NCI-H1694 (cell line): ENCODE data around the gene DUSP12.

Experiments used
- DNase-seq: peaks from one replicate; lab custom pipeline; 2025; lab: John Stamatoyannopoulos, UW

DUSP12 gene

DNA sequence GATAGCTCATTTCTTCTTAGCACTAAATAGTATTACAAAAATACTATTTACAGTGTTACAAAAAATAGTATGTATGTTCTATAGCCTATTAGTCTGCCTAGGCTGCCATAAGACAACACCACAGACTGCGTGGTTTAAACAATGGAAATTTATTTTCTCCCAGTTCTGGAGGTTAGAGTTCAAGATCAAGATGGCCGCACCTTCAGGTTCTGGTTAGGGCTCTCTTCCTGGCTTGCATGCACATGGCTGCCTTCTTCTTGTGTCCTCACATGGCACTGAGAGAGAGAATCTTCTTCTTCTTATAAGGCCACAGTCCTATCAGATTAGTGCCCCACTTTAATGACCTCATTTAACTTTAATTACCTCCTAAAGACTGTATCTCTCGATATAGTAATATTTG is 20.7 kb downstream of the DUSP12 start:
- no peak for DNase-seq

DNA sequence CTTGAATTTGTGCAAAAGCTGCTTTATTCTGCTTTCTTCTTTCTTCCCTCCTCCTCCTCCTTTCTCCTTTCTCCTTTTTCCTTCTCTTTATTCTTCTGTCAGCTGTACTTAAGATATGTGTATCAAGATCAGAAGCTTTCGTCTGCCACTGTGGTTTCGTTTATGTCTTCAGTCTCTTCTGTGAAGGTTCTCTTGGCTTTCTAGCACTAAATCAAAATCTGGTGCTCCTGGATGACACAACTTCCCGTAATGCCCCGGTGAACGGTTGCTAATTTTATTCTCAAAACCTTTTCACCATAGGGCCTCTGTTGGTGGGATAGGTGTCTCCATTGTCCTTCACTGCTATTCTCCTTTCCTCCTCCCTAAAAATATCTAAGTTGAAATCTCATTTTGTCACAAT is 21.6 kb downstream of the DUSP12 start:
- no peak for DNase-seq

DNA sequence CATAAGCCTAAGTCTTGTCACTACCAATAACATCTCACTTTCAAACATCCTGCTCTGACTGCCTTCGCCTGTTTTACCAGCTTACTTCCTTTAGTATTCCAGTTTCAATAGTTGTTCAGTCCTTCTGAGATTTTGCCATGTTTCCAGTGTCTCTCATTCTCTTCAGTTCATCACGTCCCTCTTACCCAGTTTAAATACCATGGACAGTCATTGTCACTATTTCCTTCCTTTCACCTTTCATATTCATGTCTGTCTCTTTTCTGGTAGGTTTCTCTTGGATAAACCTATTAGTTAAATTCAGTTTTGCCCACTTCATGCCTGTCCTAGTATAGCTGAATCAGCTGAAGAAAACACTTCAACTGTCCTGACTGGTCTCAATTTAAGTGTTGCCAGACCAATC is 22.4 kb downstream of the DUSP12 start:
- no peak for DNase-seq

DNA sequence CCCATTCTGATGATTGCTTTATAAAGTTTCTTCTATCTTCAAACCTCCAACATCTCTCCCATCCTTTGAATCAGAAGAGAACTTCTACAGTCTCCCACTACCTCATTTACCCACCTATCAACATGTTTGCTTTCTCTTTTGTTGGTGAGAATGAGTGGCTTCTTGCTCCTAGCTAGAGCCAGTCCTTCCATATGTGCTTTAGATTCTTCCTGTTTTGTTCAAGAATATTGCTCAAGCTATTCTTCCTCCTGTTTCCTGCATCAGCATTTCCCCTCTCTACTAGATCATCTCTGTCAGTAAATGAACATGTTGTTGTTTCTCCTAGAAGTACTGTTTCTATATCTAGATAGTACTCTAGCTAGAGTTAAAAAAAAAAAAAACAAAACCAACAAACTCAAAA is 22.8 kb downstream of the DUSP12 start:
- DNase-seq: no peak

DNA sequence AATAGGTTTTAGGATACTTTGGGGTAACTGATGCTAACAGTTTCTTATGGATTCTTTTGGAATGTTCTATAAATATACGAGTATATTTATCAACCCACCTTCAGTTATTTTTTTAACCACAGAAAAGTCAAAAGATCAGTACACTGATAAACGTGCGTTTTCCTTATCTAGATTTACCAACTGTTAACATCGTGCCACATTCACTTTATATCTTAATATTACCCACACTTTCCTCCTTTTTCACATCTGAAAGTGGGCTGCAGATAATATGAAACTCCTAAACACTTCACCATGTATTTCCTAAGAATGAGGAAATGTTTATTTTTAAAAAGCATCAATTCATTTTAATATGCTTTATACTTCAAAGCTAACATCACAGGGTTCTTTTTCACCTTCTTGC is 24.2 kb downstream of the DUSP12 start:
- no peak for DNase-seq

GRCh38 chr1:161777261-161777660 is 27.7 kb downstream of the DUSP12 start:
- DNase-seq: no peak

GRCh38 chr1:161778522-161778921 is 28.9 kb downstream of the DUSP12 start:
- DNase-seq: no peak

DNA sequence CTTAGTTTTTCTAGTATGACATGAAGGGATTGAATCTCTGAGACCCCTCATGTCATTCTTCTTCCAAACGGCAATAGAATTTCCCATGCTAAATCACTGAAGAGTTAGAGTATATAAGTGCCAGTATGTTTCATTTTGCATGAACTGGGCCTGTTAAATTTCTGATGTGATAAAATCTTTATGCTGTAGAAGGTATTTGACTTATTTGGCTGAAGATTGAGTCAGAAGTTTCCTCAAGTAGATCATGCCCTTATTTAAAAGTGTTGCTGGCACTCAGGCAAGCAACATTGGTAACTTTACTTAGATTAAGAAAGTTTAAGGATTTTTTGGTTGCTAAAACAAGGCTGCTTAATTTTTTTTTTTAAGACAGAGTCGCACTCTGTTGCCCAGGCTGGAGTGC is 29.8 kb downstream of the DUSP12 start:
- DNase-seq: no peak

GRCh38 chr1:161781995-161782394 is 32.4 kb downstream of the DUSP12 start:
- no peak for DNase-seq

DNA sequence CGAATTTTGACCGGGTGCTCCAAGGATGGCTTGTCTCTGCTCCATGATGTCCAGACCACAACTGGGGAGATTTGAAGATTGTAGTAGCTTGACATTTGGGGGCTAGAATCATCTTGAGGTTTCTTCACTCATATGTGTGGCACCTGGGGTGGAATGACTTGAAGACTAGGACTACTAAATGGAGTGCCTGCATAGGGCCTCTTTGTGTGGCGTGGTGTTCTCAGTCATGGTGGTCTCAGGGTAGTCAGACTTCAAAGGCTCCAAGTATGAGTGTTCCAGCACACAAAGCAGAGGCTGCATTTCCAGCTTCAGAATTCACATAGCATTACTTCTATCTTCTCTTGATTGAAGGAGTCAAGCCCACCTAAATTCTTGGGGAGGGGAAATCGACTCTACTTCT is 33.3 kb downstream of the DUSP12 start:
- DNase-seq: no peak

GRCh38 chr1:161784968-161785367 is 35.4 kb downstream of the DUSP12 start:
- no peak for DNase-seq

DNA sequence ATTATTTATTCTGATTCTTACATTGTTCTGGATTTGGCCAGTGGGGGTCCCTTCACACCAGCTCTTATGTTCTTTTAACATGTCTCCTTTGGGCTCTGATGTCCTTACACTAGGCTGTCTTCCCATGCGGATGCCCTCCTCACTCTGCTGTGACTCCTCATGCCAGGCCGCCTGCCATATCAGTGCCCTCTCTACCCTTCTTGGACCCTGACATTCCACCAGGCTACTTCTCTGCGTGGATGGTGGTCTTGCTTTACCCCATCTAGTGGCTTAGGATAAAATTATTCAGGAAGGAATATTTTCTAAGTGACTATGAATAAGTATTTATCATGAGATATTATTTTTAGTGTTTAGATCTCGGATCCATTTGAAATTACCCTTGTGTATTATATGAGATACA is 37.8 kb downstream of the DUSP12 start:
- DNase-seq: no peak

- no peak for DNase-seq
Measured at GRCh38 chr1:161790587-161791317, 41.2 kb downstream of the DUSP12 start.

DNA sequence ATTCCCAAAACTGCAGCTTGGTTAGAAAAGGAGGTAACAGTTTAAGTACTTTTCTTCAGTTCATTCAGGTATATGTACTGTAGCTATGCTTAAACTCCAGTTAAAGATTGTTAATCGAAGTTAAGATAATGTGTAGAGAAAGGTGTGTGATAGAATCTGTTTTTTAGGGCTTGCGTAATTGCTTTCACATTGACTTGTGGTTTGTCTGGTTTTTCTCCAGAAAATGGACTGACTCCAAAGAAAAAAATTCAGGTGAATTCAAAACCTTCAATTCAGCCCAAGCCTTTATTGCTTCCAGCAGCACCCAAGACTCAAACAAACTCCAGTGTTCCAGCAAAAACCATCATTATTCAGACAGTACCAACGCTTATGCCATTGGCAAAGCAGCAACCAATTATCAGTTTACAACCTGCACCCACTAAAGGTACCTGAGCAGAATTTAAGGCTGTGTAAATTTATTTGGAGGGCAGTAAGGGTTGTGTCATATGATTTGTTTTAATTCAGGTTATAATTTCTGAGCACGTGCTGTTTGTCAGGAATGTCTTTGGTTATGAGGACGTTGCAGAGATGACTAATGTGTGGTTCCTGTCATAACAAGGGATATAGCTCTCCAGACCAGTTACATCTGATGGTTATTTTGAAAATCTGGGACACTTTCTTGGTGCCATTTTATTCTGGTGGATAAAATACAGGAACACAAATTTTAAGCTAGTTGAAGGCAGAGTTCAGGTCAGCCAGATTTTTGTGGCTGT is 42.5 kb downstream of the DUSP12 start:
- DNase-seq: no peak

- DNase-seq: peak; percentile 81
Measured at GRCh38 chr1:161792740-161793139, 43.2 kb downstream of the DUSP12 start.

DNA sequence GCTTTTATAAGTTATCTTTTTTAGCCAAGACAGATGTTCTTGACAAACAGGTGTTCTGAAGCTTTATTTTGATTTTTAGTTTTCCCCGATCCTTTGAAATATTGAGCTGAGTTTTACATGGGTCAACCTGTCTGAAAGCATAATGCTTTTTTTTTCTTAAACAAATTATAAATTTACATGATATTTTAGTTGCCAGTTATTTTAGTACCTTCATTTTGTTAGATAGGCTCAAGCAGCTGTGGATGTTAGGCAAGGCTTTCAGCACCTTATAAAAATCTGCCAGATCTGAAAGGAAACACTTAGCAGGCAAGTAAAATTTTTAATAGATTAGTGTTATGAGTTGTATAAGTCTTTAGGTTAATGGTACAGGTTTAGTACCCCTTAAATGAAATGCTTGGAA is 50.2 kb downstream of the DUSP12 start:
- no peak for DNase-seq

DNA sequence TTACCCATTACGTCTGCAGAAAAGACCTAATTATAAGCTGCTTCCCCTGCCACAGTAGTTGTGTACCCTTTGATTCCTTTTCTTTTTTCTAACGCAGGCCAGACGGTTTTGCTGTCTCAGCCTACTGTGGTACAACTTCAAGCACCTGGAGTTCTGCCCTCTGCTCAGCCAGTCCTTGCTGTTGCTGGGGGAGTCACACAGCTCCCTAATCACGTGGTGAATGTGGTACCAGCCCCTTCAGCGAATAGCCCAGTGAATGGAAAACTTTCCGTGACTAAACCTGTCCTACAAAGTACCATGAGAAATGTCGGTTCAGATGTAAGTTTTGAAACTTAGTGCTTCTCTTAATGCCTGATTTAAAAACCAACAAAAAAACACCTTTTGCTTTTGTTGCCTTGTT is 52.4 kb downstream of the DUSP12 start:
- no peak for DNase-seq

- DNase-seq: no peak
Measured at GRCh38 chr1:161803181-161803580, 53.6 kb downstream of the DUSP12 start.

GRCh38 chr1:161805399-161806197 is 56.0 kb downstream of the DUSP12 start:
- no peak for DNase-seq
